Measurements from ENCODE around the gene SEMA5A. TPM values are rescaled to one million over a fixed set of nuclear protein-coding genes. Genes with fewer than 3 reads are reported as not detected.

The SEMA5A gene
- polyA plus RNA-seq, 3 donors = not detected

GRCh38 chr5:9553561-9553960 lies 7.7 kb upstream of the SEMA5A start:
- Histone ChIP-seq H2AFZ (ENCODE audit: insufficient read depth, low read depth, low read length, poor library complexity, severe bottlenecking) (no peak overlapping the region), H3K9ac (ENCODE audit: insufficient read depth, low read length, poor library complexity, severe bottlenecking) (no peak overlapping the region), H4K20me1 (ENCODE audit: insufficient read depth, low read length) (no peaks in the 10 kb centered on the region), H3K27me3 (ENCODE audit: control insufficient read depth in 2 of 2, insufficient read depth in 2 of 2, low read length in 2 of 2) (no peaks in the 10 kb centered on the region), H3K4me2 (replicated peaks; ENCODE audit: extremely low read depth, low read length, poor library complexity, severe bottlenecking) (no peak overlapping the region), H3K79me2 (ENCODE audit: insufficient read depth, low read length) (no peaks in the 10 kb centered on the region), H3K27ac (ENCODE audit: low read depth in 1 of 2, low read length in 2 of 2) (no peak overlapping the region), H3K36me3 (replicated peaks in 1 of 2; ENCODE audit: control insufficient read depth in 1 of 2, insufficient read depth in 2 of 2, low read length in 2 of 2) (no peaks in the 10 kb centered on the region), H3K4me1 (ENCODE audit: control insufficient read depth in 1 of 2, insufficient read depth in 2 of 2, low read length in 2 of 2) (no peaks in the 10 kb centered on the region), H3K4me3 (replicated peaks in 1 of 3; ENCODE audit: low read depth in 2 of 3, low read length in 3 of 3) (no peak overlapping the region), H3K9me3 (replicated peaks in 1 of 2; ENCODE audit: control insufficient read depth in 1 of 2, insufficient read depth in 1 of 2, low read length in 2 of 2) (no peaks in the 10 kb centered on the region)
- no peak for TF ChIP-seq CTCF (IDR thresholded peaks at IDR 0.05)
- Mint-ChIP-seq H3K9me3 (peaks cover 0 to 9% (median 0%) of the 10 kb centered on the region in 7 donors), H3K27ac (no peak overlapping the region), H3K4me1 (no peaks in the 10 kb centered on the region), H3K27me3 (ENCODE audit: low read depth in 3 of 3) (peaks cover 1 to 2% (median 2%) of the 10 kb centered on the region in 3 donors), H3K36me3 (no peaks in the 10 kb centered on the region), H3K4me3 (no peak overlapping the region)
- intact Hi-C loops (cut with micrococcal nuclease) = no loop called here
- no peak for DNase-seq
- 98% methylated on average over 3 of the region's 4 CpGs for WGBS (ENCODE audit: insufficient coverage)

- no peak for TF ChIP-seq CTCF (IDR thresholded peaks at IDR 0.05)
- H2AFZ ChIP-seq (ENCODE audit: insufficient read depth, low read depth, low read length, poor library complexity, severe bottlenecking) = no peak overlapping the region
- Mint-ChIP-seq H3K27me3 (ENCODE audit: low read depth in 3 of 3) (peaks cover 4 to 12% (median 9%) of the 10 kb centered on the region in 3 donors), H3K9me3 (peaks cover 0 to 7% (median 0%) of the 10 kb centered on the region in 7 donors), H3K36me3 (no peaks in the 10 kb centered on the region), H3K4me1 (no peaks in the 10 kb centered on the region), H3K27ac (no peak overlapping the region), H3K4me3 (no peak overlapping the region)
- H4K20me1 ChIP-seq (ENCODE audit: insufficient read depth, low read length) = no peaks in the 10 kb centered on the region
- H3K4me2 ChIP-seq (replicated peaks; ENCODE audit: extremely low read depth, low read length, poor library complexity, severe bottlenecking) = no peak overlapping the region
- no peak for DNase-seq
- 86% methylated on average over 2 of the region's 4 CpGs for WGBS (ENCODE audit: insufficient coverage)
- no peak overlapping the region for H3K27ac ChIP-seq (ENCODE audit: low read depth in 1 of 2, low read length in 2 of 2)
- H3K79me2 ChIP-seq (ENCODE audit: insufficient read depth, low read length) = no peaks in the 10 kb centered on the region
- H3K27me3 ChIP-seq (ENCODE audit: control insufficient read depth in 2 of 2, insufficient read depth in 2 of 2, low read length in 2 of 2) = peaks cover 2 to 11% of the 10 kb centered on the region in 2 donors
- no peak overlapping the region for H3K4me3 ChIP-seq (replicated peaks in 1 of 3; ENCODE audit: low read depth in 2 of 3, low read length in 3 of 3)
- H3K4me1 ChIP-seq (ENCODE audit: control insufficient read depth in 1 of 2, insufficient read depth in 2 of 2, low read length in 2 of 2) = no peaks in the 10 kb centered on the region
- H3K36me3 ChIP-seq (replicated peaks in 1 of 2; ENCODE audit: control insufficient read depth in 1 of 2, insufficient read depth in 2 of 2, low read length in 2 of 2) = no peaks in the 10 kb centered on the region
- no peak overlapping the region for H3K9ac ChIP-seq (ENCODE audit: insufficient read depth, low read length, poor library complexity, severe bottlenecking)
- intact Hi-C loops (cut with micrococcal nuclease) = no loop called here
- H3K9me3 ChIP-seq (replicated peaks in 1 of 2; ENCODE audit: control insufficient read depth in 1 of 2, insufficient read depth in 1 of 2, low read length in 2 of 2) = no peaks in the 10 kb centered on the region
Measured at GRCh38 chr5:9551567-9552537, 6.0 kb upstream of the SEMA5A start.
